Measurements from ENCODE around the gene SPTLC2. TPM values are rescaled to one million over a fixed set of nuclear protein-coding genes. Genes with fewer than 3 reads are reported as not detected.

SPTLC2 gene
- total RNA-seq, 1 donor: 48.4 TPM

- TF ChIP-seq, protein P1, sequence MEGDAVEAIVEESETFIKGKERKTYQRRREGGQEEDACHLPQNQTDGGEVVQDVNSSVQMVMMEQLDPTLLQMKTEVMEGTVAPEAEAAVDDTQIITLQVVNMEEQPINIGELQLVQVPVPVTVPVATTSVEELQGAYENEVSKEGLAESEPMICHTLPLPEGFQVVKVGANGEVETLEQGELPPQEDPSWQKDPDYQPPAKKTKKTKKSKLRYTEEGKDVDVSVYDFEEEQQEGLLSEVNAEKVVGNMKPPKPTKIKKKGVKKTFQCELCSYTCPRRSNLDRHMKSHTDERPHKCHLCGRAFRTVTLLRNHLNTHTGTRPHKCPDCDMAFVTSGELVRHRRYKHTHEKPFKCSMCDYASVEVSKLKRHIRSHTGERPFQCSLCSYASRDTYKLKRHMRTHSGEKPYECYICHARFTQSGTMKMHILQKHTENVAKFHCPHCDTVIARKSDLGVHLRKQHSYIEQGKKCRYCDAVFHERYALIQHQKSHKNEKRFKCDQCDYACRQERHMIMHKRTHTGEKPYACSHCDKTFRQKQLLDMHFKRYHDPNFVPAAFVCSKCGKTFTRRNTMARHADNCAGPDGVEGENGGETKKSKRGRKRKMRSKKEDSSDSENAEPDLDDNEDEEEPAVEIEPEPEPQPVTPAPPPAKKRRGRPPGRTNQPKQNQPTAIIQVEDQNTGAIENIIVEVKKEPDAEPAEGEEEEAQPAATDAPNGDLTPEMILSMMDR (IDR thresholded peaks at IDR 0.05; ENCODE audit: insufficient read depth, low read depth, low read length): no peak
- no peak for DNase-seq (ENCODE audit: low read depth)
- H3K4me3 ChIP-seq (ENCODE audit: low read depth, low read length): no peak overlapping the region
These were observed 114.2 kb downstream of the SPTLC2 start for GRCh38 chr14:77502109-77502782.

- no peak for DNase-seq (ENCODE audit: low read depth)
- peak overlapping the region; percentile 51 for H3K4me3 ChIP-seq (ENCODE audit: low read depth, low read length)
- TF ChIP-seq, protein P1 (IDR thresholded peaks at IDR 0.05; ENCODE audit: insufficient read depth, low read depth, low read length): no peak
These were observed 117.4 kb downstream of the SPTLC2 start for GRCh38 chr14:77498984-77499527.

DNA sequence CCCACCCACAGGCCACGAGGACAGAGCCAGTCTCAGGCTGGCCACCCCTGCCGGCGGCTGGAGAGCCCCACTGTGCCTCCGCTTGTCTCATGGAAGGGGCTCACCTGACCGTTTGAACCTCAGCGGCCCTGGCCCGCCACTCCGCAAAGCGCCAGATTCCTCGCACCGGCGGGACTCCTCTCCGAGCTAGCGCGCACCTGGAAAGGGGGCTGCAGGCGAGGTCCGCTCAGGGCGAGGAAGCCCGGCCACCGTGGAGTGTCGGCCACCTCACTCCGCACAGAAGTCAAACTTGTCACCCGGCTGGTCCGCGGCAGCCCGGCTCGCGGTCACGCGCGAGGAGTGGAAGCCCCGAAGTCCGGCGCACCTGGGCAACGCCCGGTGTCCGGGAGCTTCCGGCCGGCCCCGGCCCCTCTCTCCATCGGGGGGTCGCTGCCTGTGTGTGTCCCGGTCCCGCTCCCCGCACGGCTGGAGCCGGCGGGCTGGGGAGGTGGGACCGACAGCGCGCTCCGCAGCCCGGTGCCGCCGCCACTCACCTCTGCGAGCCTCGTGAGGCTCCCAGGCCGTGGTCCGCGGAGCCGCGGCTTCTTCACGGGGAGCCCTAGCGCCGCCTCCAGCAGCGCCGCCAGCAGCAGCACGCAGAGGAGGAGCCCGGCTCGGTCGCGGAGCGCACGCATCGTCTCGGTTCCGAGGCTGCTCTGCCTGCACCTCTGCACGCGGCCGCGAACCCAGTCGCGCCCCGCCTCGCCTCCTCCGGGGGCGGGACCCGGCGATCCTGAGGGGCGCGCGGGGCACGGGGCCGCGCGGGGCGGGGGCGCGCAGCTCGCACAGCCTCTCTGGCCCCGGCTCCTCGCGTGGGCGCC lies 118.1 kb downstream of the SPTLC2 start, which contains the start of gene ISM2:
Gene ISM2, minus strand, starts transcription at position 697 of the 860 bp plus-strand sequence. Its CDS starts 23 bp downstream, at position 674.
- peak; percentile 34 for DNase-seq (ENCODE audit: low read depth)
- TF ChIP-seq, protein P1 (IDR thresholded peaks at IDR 0.05; ENCODE audit: insufficient read depth, low read depth, low read length): no peak
- H3K4me3 ChIP-seq (ENCODE audit: low read depth, low read length): peak within 1 kb of the TSS; percentile 51

DNA sequence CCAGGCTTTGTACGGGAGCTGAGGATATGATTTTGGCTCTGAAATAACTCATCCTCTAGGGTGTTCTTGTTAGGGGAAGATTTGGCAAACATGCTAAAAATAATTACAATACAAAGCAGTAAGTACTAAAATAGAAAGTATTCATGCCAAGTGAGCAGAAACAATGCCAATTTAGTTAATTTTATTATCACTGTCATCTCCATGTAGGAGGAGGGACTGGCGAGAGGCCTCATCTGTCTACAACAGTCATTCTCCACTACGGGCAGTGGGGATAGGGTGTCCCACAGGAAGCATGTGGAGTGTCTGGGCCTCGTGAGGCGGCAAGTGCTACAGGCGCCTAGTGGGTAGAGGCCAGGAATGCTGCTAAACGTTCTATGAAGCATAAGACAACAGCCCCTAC lies 121.1 kb downstream of the SPTLC2 start:
- DNase-seq (ENCODE audit: low read depth): no peak
- TF ChIP-seq, protein P1 (IDR thresholded peaks at IDR 0.05; ENCODE audit: insufficient read depth, low read depth, low read length): no peak
- H3K4me3 ChIP-seq (ENCODE audit: low read depth, low read length): no peak overlapping the region

DNA sequence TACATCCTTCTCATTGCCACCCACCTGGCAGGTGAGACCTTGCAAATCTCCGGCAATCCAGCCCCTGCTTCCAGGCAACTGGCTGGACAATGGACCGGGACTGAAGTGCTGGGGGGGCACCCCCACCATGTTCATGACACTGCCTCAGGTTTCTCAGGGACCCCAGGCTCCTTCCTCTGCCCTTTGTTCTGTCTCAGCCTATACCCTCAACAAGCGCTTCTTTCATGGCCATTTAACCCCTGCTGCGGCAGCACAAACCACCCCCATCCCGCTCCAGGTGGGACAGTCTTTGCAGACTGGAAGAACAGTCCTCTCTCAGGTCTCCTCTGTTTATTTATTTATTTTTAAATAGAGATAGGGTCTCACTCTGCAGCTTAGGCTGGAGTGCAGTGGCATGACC lies 125.4 kb downstream of the SPTLC2 start:
- H3K4me3 ChIP-seq (ENCODE audit: low read depth, low read length): no peak overlapping the region
- TF ChIP-seq, protein P1 (IDR thresholded peaks at IDR 0.05; ENCODE audit: insufficient read depth, low read depth, low read length): no peak
- DNase-seq (ENCODE audit: low read depth): no peak

GRCh38 chr14:77490347-77490986 lies 126.0 kb downstream of the SPTLC2 start:
- H3K4me3 ChIP-seq (ENCODE audit: low read depth, low read length): no peak overlapping the region
- TF ChIP-seq, protein P1 (IDR thresholded peaks at IDR 0.05; ENCODE audit: insufficient read depth, low read depth, low read length): no peak
- no peak for DNase-seq (ENCODE audit: low read depth)

Measured in fibroblast of villous mesenchyme (primary cell).